Upper lobe of right lung (tissue), 1 donor: ENCODE results near the gene FAM120C. TPM values are rescaled to one million over a fixed set of nuclear protein-coding genes. Genes with fewer than 3 reads are reported as not detected.

Experiments used
- ATAC-seq: fragments of 200-7000 bp; cut with Tn5 transposase; one replicate; pipeline ENCODE4 v1.9.1; 2020; ENCODE audit warnings: mild to moderate bottlenecking, moderate library complexity
- DNase-seq: peaks from one replicate; pipeline ENCODE4 v3.0.0-alpha.2; 2020
- H3K27ac ChIP-seq: fragments of 200-600 bp; one replicate; pipeline ENCODE4 v1.8.0; 2022
- H3K27me3 ChIP-seq: fragments of 200-600 bp; one replicate; pipeline ENCODE4 v1.8.0; 2022; ENCODE audit warnings: mild to moderate bottlenecking
- H3K36me3 ChIP-seq: fragments of 200-600 bp; one replicate; pipeline ENCODE4 v1.8.0; 2022
- H3K4me1 ChIP-seq: fragments of 200-600 bp; one replicate; pipeline ENCODE4 v1.8.0; 2022
- H3K4me3 ChIP-seq: fragments of 200-600 bp; one replicate; pipeline ENCODE4 v1.8.0; 2022; ENCODE audit warnings: mild to moderate bottlenecking
- H3K9me3 ChIP-seq: fragments of 200-600 bp; one replicate; pipeline ENCODE4 v1.8.0; 2022
- CTCF ChIP-seq: fragments of 200-600 bp; IDR thresholded peaks from one replicate; pipeline ENCODE4 v1.8.0; 2022; ENCODE audit warnings: antibody characterized with exemption
- intact Hi-C: fragments of 100-400 bp; cut with DNase I; formaldehyde crosslinking; loops from one replicate; pipeline ENCODE4 v1.11.0; 2022
- total RNA-seq: library from RNA; stranded (reverse); fragmentation: NEBNext Ultra II Directional; extraction: Animal tissue kit (Norgen Biotek cat#: 25700); gene quantifications from one replicate; pipeline ENCODE4 v1.2.1, GENCODE V29; 2021
- donor health status: DM: no; HTN: yes; CAD: no; lungs with severe emphysema.

The FAM120C gene
- total RNA-seq, 1 donor from 2014 or later, result 10.4 TPM

- H3K9me3 ChIP-seq, result no peaks in the 10 kb centered on the region
- intact Hi-C loops, result no loop called here
- peaks cover 14% of the 10 kb centered on the region for H3K4me1 ChIP-seq
- no peak for DNase-seq
- ATAC-seq, result no peak
- peak overlapping the region; percentile 71 for H3K4me3 ChIP-seq
- no peak overlapping the region for H3K27ac ChIP-seq
- H3K36me3 ChIP-seq, result no peaks in the 10 kb centered on the region
- TF ChIP-seq CTCF, result no peak
- no peaks in the 10 kb centered on the region for H3K27me3 ChIP-seq
Measured at GRCh38 chrX:54181202-54181953, 1.7 kb downstream of the FAM120C start.

GRCh38 chrX:54180403-54180802 is 2.7 kb downstream of the FAM120C start:
- no peak overlapping the region for H3K27ac ChIP-seq
- intact Hi-C loops, result no loop called here
- no peak overlapping the region for H3K4me3 ChIP-seq
- no peaks in the 10 kb centered on the region for H3K9me3 ChIP-seq
- H3K4me1 ChIP-seq, result peaks cover 14% of the 10 kb centered on the region
- H3K36me3 ChIP-seq, result no peaks in the 10 kb centered on the region
- TF ChIP-seq CTCF, result no peak
- ATAC-seq (no peak), DNase-seq (no peak)
- no peaks in the 10 kb centered on the region for H3K27me3 ChIP-seq

GRCh38 chrX:54178100-54178940 is 4.7 kb downstream of the FAM120C start:
- Histone ChIP-seq H3K4me3 (no peak overlapping the region), H3K36me3 (no peaks in the 10 kb centered on the region), H3K27ac (no peak overlapping the region), H3K9me3 (no peaks in the 10 kb centered on the region), H3K27me3 (no peaks in the 10 kb centered on the region), H3K4me1 (peaks cover 14% of the 10 kb centered on the region)
- intact Hi-C loops, result no loop called here
- DNase-seq, result no peak
- TF ChIP-seq CTCF, result no peak
- no peak for ATAC-seq

- no peaks in the 10 kb centered on the region for H3K9me3 ChIP-seq
- no peaks in the 10 kb centered on the region for H3K36me3 ChIP-seq
- H3K4me3 ChIP-seq, result no peak overlapping the region
- no peaks in the 10 kb centered on the region for H3K27me3 ChIP-seq
- H3K27ac ChIP-seq, result no peak overlapping the region
- intact Hi-C loops, result no loop called here
- no peak for TF ChIP-seq CTCF
- ATAC-seq (no peak), DNase-seq (no peak)
- peaks cover 14% of the 10 kb centered on the region for H3K4me1 ChIP-seq
Measured at GRCh38 chrX:54177306-54177705, 5.7 kb downstream of the FAM120C start.

GRCh38 chrX:54173791-54174190 is 9.3 kb downstream of the FAM120C start:
- no peak for TF ChIP-seq CTCF
- Histone ChIP-seq H3K4me3 (no peak overlapping the region), H3K27ac (no peak overlapping the region), H3K27me3 (no peaks in the 10 kb centered on the region), H3K36me3 (no peaks in the 10 kb centered on the region), H3K9me3 (no peaks in the 10 kb centered on the region), H3K4me1 (peaks cover 9% of the 10 kb centered on the region)
- intact Hi-C loops, result no loop called here
- DNase-seq, result no peak
- no peak for ATAC-seq
